Measurements from ENCODE around the gene NCBP3. TPM values are rescaled to one million over a fixed set of nuclear protein-coding genes. Genes with fewer than 3 reads are reported as not detected.

NCBP3 gene
- total RNA-seq, 2 experiments from 2014 or later: 25.0 to 29.5 TPM

GRCh38 chr17:3754458-3755334 lies 91.3 kb downstream of the NCBP3 start:
- peaks cover 42% of the 10 kb centered on the region for H3K4me1 Mint-ChIP-seq (ENCODE audit: low read depth)
- H3K36me3 Mint-ChIP-seq (ENCODE audit: low read depth): no peaks in the 10 kb centered on the region
- intact Hi-C loops (cut with DNase I, micrococcal nuclease): no loop called here
- POLR2A ChIA-PET: interaction anchor here (1.0 to 1.9 kb wide), 4 partner anchors 14 to 92 kb away, joined by 4 to 7 read pairs (median 6); partner anchors contain the start of gene NCBP3
- H3K27me3 ChIP-seq (ENCODE audit: control insufficient read depth in 1 of 2, insufficient read depth in 2 of 2, low read length in 2 of 2): no peaks in the 10 kb centered on the region
- peak overlapping the region in 1 of 2 donors; percentile 59 for H3K27ac ChIP-seq (ENCODE audit: low read depth in 1 of 2, low read length in 2 of 2)
- H3K4me1 ChIP-seq (ENCODE audit: insufficient read depth, low read length): peaks cover 55% of the 10 kb centered on the region
- no peak for TF ChIP-seq CTCF (IDR thresholded peaks at IDR 0.05)
- no peaks in the 10 kb centered on the region for H3K9me3 ChIP-seq (ENCODE audit: control insufficient read depth in 1 of 2, insufficient read depth in 1 of 2, low read length in 2 of 2)
- CTCF ChIA-PET: interaction anchor here (1.9 kb wide), 1 partner anchor 16 kb away, joined by 6 read pairs; no protein-coding TSS in a partner anchor
- no peaks in the 10 kb centered on the region for H3K27me3 Mint-ChIP-seq
- H3K4me3 ChIP-seq (ENCODE audit: low read length): peak overlapping the region; percentile 40
- no peaks in the 10 kb centered on the region for H3K36me3 ChIP-seq (ENCODE audit: insufficient read depth, low read length)
- peak overlapping the region; percentile 58 for H3K4me3 Mint-ChIP-seq
- peak overlapping the region; percentile 80 for H3K27ac Mint-ChIP-seq
- no peaks in the 10 kb centered on the region for H3K9me3 Mint-ChIP-seq
- peak; percentile 93 for ATAC-seq (ENCODE audit: poor library complexity)
- peak; percentile 67 to 93 (median 80) for DNase-seq

- H3K36me3 ChIP-seq (ENCODE audit: insufficient read depth, low read length): no peaks in the 10 kb centered on the region
- no peak overlapping the region for H3K4me3 ChIP-seq (ENCODE audit: low read length)
- H3K27me3 Mint-ChIP-seq: no peaks in the 10 kb centered on the region
- intact Hi-C loops (cut with DNase I, micrococcal nuclease): no loop called here
- no peak overlapping the region for H3K4me3 Mint-ChIP-seq
- peak overlapping the region; percentile 80 for H3K27ac Mint-ChIP-seq
- peaks cover 60% of the 10 kb centered on the region for H3K4me1 ChIP-seq (ENCODE audit: insufficient read depth, low read length)
- H3K27ac ChIP-seq (ENCODE audit: low read depth in 1 of 2, low read length in 2 of 2): no peak overlapping the region
- H3K27me3 ChIP-seq (ENCODE audit: control insufficient read depth in 1 of 2, insufficient read depth in 2 of 2, low read length in 2 of 2): no peaks in the 10 kb centered on the region
- no peak for TF ChIP-seq CTCF (IDR thresholded peaks at IDR 0.05)
- no peak for DNase-seq
- no peaks in the 10 kb centered on the region for H3K9me3 ChIP-seq (ENCODE audit: control insufficient read depth in 1 of 2, insufficient read depth in 1 of 2, low read length in 2 of 2)
- POLR2A ChIA-PET: interaction anchor here (1.9 kb wide), 1 partner anchor 15 kb away, joined by 7 read pairs; no protein-coding TSS in a partner anchor
- H3K4me1 Mint-ChIP-seq (ENCODE audit: low read depth): peaks cover 45% of the 10 kb centered on the region
- no peaks in the 10 kb centered on the region for H3K9me3 Mint-ChIP-seq
- CTCF ChIA-PET: interaction anchor here (1.5 to 1.9 kb wide), 2 partner anchors 16 to 92 kb away, joined by 5 to 6 read pairs; partner anchors contain the start of gene NCBP3
- no peaks in the 10 kb centered on the region for H3K36me3 Mint-ChIP-seq (ENCODE audit: low read depth)
- no peak for ATAC-seq (ENCODE audit: poor library complexity)
Observed at GRCh38 chr17:3754066-3754457, 92.0 kb downstream of the NCBP3 start.

GRCh38 chr17:3753624-3754023 lies 92.4 kb downstream of the NCBP3 start:
- H3K27me3 ChIP-seq (ENCODE audit: control insufficient read depth in 1 of 2, insufficient read depth in 2 of 2, low read length in 2 of 2): no peaks in the 10 kb centered on the region
- H3K4me3 Mint-ChIP-seq: no peak overlapping the region
- POLR2A ChIA-PET: no interaction called here
- H3K9me3 ChIP-seq (ENCODE audit: control insufficient read depth in 1 of 2, insufficient read depth in 1 of 2, low read length in 2 of 2): no peaks in the 10 kb centered on the region
- H3K4me1 ChIP-seq (ENCODE audit: insufficient read depth, low read length): peaks cover 64% of the 10 kb centered on the region
- no peak for ATAC-seq (ENCODE audit: poor library complexity)
- H3K27ac Mint-ChIP-seq: peak overlapping the region; percentile 80
- H3K36me3 Mint-ChIP-seq (ENCODE audit: low read depth): no peaks in the 10 kb centered on the region
- H3K9me3 Mint-ChIP-seq: no peaks in the 10 kb centered on the region
- H3K27ac ChIP-seq (ENCODE audit: low read depth in 1 of 2, low read length in 2 of 2): no peak overlapping the region
- intact Hi-C loops (cut with DNase I, micrococcal nuclease): no loop called here
- H3K27me3 Mint-ChIP-seq: no peaks in the 10 kb centered on the region
- no peaks in the 10 kb centered on the region for H3K36me3 ChIP-seq (ENCODE audit: insufficient read depth, low read length)
- H3K4me1 Mint-ChIP-seq (ENCODE audit: low read depth): peaks cover 50% of the 10 kb centered on the region
- DNase-seq: no peak
- CTCF ChIA-PET: interaction anchor here (1.5 to 1.9 kb wide), 2 partner anchors 15 to 92 kb away, joined by 5 to 6 read pairs; partner anchors contain the start of gene NCBP3
- H3K4me3 ChIP-seq (ENCODE audit: low read length): no peak overlapping the region
- no peak for TF ChIP-seq CTCF (IDR thresholded peaks at IDR 0.05)

Other genes starting within 250 kb of the NCBP3 start
- 1 to 10 TPM; 2.3 to 2.8 TPM for gene TRPV1, start 236.8 kb downstream of the NCBP3 start, total RNA-seq
- 1 to 10 TPM; 3.4 TPM for gene SHPK, start 210.0 kb downstream of the NCBP3 start, total RNA-seq
- 1 to 10 TPM; 3.3 to 4.9 TPM for gene CTNS, start 209.5 kb downstream of the NCBP3 start, total RNA-seq
- gene TAX1BP3, start 177.7 kb downstream of the NCBP3 start, total RNA-seq: 1 to 10 TPM; 6.0 to 6.6 TPM
- 10 to 100 TPM; 28.8 to 29.6 TPM for gene EMC6, start 177.4 kb downstream of the NCBP3 start, total RNA-seq
- gene P2RX5, start 150.1 kb downstream of the NCBP3 start, total RNA-seq: 10 to 100 TPM; 14.3 to 16.0 TPM
- gene HASPIN, start 122.3 kb downstream of the NCBP3 start, total RNA-seq: under 1 TPM; 0.22 to 0.25 TPM
- 10 to 100 TPM; 15.8 to 18.3 TPM for gene ITGAE, start 45.1 kb downstream of the NCBP3 start, total RNA-seq
- gene CAMKK1, start 46.8 kb upstream of the NCBP3 start, total RNA-seq: 1 to 10 TPM; 4.8 to 4.9 TPM
- gene P2RX1, start 70.2 kb upstream of the NCBP3 start, total RNA-seq: 1 to 10 TPM in 1 of 2 experiments, under 1 TPM in 1; 0.34 to 1.0 TPM
- 100 to 1,000 TPM; 197 to 199 TPM for gene ATP2A3, start 118.2 kb upstream of the NCBP3 start, total RNA-seq

Measured in CD4-positive, alpha-beta T cell (primary cell).